Measurements from ENCODE around the gene DAND5. TPM values are rescaled to one million over a fixed set of nuclear protein-coding genes. Genes with fewer than 3 reads are reported as not detected.

The DAND5 gene
- polyA plus RNA-seq (ENCODE audit: insufficient read length in 10 of 10): under 1 TPM in 8 of 10 donors, not detected in 2; 0.08 to 0.38 (median 0.14) TPM
- long read RNA-seq, donor 1, partial matches to known transcripts: 0 of 1 reads
- long read RNA-seq, donor 1, other reads (novel, unspliced or antisense): 0 of 1 reads
- long read RNA-seq, donor 2: 0 reads
- long read RNA-seq, donor 3: 0 reads
- long read RNA-seq, donor 4: 0 reads
- long read RNA-seq, donor 5: 0 reads
- long read RNA-seq, donor 6: 0 reads
- long read RNA-seq, donor 7: 0 reads
- long read RNA-seq, donor 8: 0 reads
- long read RNA-seq, donor 9: 0 reads

- DNase-seq: no peak
Observed at GRCh38 chr19:12969292-12969988, at the start of gene DAND5. DAND5 (plus strand) TSS chr19:12969576; CDS start chr19:12969661, 85 bp downstream.

GRCh38 chr19:12921047-12921446 lies 48.3 kb upstream of the DAND5 start:
- no peak for DNase-seq

GRCh38 chr19:12922959-12923358 lies 46.4 kb upstream of the DAND5 start:
- no peak for DNase-seq

GRCh38 chr19:12924621-12925310 lies 44.6 kb upstream of the DAND5 start:
- no peak for DNase-seq

- no peak for DNase-seq
Observed at GRCh38 chr19:12930002-12930645, 39.3 kb upstream of the DAND5 start.

GRCh38 chr19:12932392-12933286 lies 36.7 kb upstream of the DAND5 start:
- no peak for DNase-seq

- peak; percentile 91 to 96 (median 93) for DNase-seq
Observed at GRCh38 chr19:12933287-12934072, 35.9 kb upstream of the DAND5 start, which contains the start of gene FARSA. FARSA (minus strand) TSS chr19:12933711; CDS start chr19:12933696, 15 bp downstream.

- DNase-seq: no peak
Observed at GRCh38 chr19:12935071-12935470, 34.3 kb upstream of the DAND5 start.

- no peak for DNase-seq
Observed at GRCh38 chr19:12936582-12936981, 32.8 kb upstream of the DAND5 start.

- peak in 1 of 3 donors; percentile 45 for DNase-seq
Observed at GRCh38 chr19:12937093-12937926, 32.1 kb upstream of the DAND5 start.

- peak; percentile 99 to 100 (median 100) for DNase-seq
Observed at GRCh38 chr19:12937927-12938778, 31.2 kb upstream of the DAND5 start, which contains the start of gene CALR. CALR (plus strand) TSS chr19:12938609; CDS start chr19:12938680, 71 bp downstream.

- DNase-seq: peak in 2 of 3 donors; percentile 33 to 61
Observed at GRCh38 chr19:12938779-12939601, 30.4 kb upstream of the DAND5 start.

- DNase-seq: no peak
Observed at GRCh38 chr19:12939975-12940423, 29.4 kb upstream of the DAND5 start.

GRCh38 chr19:12940897-12941296 lies 28.5 kb upstream of the DAND5 start:
- no peak for DNase-seq

GRCh38 chr19:12943437-12944044 lies 25.8 kb upstream of the DAND5 start:
- DNase-seq: no peak

GRCh38 chr19:12944104-12944674 lies 25.2 kb upstream of the DAND5 start:
- DNase-seq: no peak
